ENCODE data around the gene KIF11. TPM values are rescaled to one million over a fixed set of nuclear protein-coding genes. Genes with fewer than 3 reads are reported as not detected.

The KIF11 gene
- total and polyA plus RNA-seq, 9 of the 15 experiments (the other 6 are each of a cell fraction or from before 2014, with no cell fraction given), result 11.3 to 54.4 (median 29.2) TPM

GRCh38 chr10:92573798-92574547 is 19.0 kb upstream of the KIF11 start, which contains the start of gene IDE (continued):
- TF ChIP-seq CUX1 (CRISPR knock-in tag; IDR thresholded peaks at IDR 0.05) (peak; percentile 45; the same call in 1 of the 2 replicates), MAFK (IDR thresholded peaks at IDR 0.05; ENCODE audit: low read length) (peak; percentile 63; the same call in 1 of the 2 replicates), PRPF4 (IDR thresholded peaks at IDR 0.05; ENCODE audit: insufficient read depth, low read depth, low read length, poor library complexity, severe bottlenecking) (no peak), XRCC3 (IDR thresholded peaks at IDR 0.05) (no peak), ZEB2 (IDR thresholded peaks at IDR 0.05) (peak; percentile 28; the same call in 1 of the 2 replicates), ATF7 (IDR thresholded peaks at IDR 0.05) (peak; percentile 52), POLR2A (conservative IDR thresholded peaks at IDR 0.05) (peak; percentile 90), NR4A1 (CRISPR knock-in tag; IDR thresholded peaks at IDR 0.05) (no peak), NR4A1 (tag; IDR thresholded peaks at IDR 0.05) (no peak), SP1 (CRISPR knock-in tag; IDR thresholded peaks at IDR 0.05) (peak; percentile 64; the same call in 1 of the 2 replicates), TGIF2 (CRISPR knock-in tag; IDR thresholded peaks at IDR 0.05) (peak; percentile 28; the same call in 1 of the 2 replicates), LCOR (CRISPR knock-in tag; IDR thresholded peaks at IDR 0.05) (peak; percentile 89; the same call in 1 of the 2 replicates), MBD2 (IDR thresholded peaks at IDR 0.05; ENCODE audit: borderline replicate concordance, low read depth) (0 out of 2 replicates have a peak, but pooled peaks have one; percentile 12), HNRNPL (IDR thresholded peaks at IDR 0.05; ENCODE audit: low read depth, low read length) (0 out of 2 replicates have a peak, but pooled peaks have one; percentile 50), DEAF1 (CRISPR knock-in tag; IDR thresholded peaks at IDR 0.05) (0 out of 2 replicates have a peak, but pooled peaks have one; percentile 59), ILF3 (IDR thresholded peaks at IDR 0.05; ENCODE audit: borderline replicate concordance) (0 out of 2 replicates have a peak, but pooled peaks have one; percentile 43), TAF9B (IDR thresholded peaks at IDR 0.05; ENCODE audit: partially characterized antibody) (peak; percentile 84), MLLT1 (IDR thresholded peaks at IDR 0.05) (0 out of 4 replicates have a peak, but pooled peaks have one; percentile 10 to 47), MEIS2 (IDR thresholded peaks at IDR 0.05; ENCODE audit: partially characterized antibody) (peak; percentile 81)

Data from K562 (cell line).